ENCODE data around the gene NDRG2. TPM values are rescaled to one million over a fixed set of nuclear protein-coding genes. Genes with fewer than 3 reads are reported as not detected.

Gene NDRG2
- total RNA-seq, 1 donor from 2014 or later = 11.8 TPM

GRCh38 chr14:21071225-21072030, 46.6 kb upstream of the NDRG2 start:
- H3K4me3 Mint-ChIP-seq (ENCODE audit: unreplicated experiment) = peak overlapping the region; percentile 94
- Histone ChIP-seq H3K4me3 (ENCODE audit: insufficient read depth, low read depth, low read length) (peak overlapping the region; percentile 81), H3K9ac (ENCODE audit: low read length) (peak overlapping the region; percentile 98), H3K79me2 (ENCODE audit: insufficient read depth, low read length) (peaks cover 49% of the 10 kb centered on the region), H3K9me3 (ENCODE audit: insufficient read depth, low read depth, low read length) (no peaks in the 10 kb centered on the region), H3K27ac (ENCODE audit: low read depth, low read length) (peak overlapping the region; percentile 97), H3K4me2 (ENCODE audit: low read length) (peak overlapping the region; percentile 99), H3K4me1 (ENCODE audit: insufficient read depth, low read length) (peaks cover 32% of the 10 kb centered on the region), H3K27me3 (ENCODE audit: insufficient read depth, low read length) (no peaks in the 10 kb centered on the region), H4K20me1 (ENCODE audit: insufficient read depth, low read length) (peaks cover 45% of the 10 kb centered on the region), H3K36me3 (ENCODE audit: insufficient read depth, low read length) (peaks cover 26% of the 10 kb centered on the region), H2AFZ (ENCODE audit: low read depth, low read length) (peak overlapping the region; percentile 58)
- FAIRE-seq (no peak), DNase-seq (ENCODE audit: low read depth) (peak; percentile 94)
- H3K27ac Mint-ChIP-seq (ENCODE audit: unreplicated experiment) = peak overlapping the region; percentile 98
- TF ChIP-seq EZH2 (IDR thresholded peaks at IDR 0.05; ENCODE audit: insufficient read depth, low read length) = no peak
- no peak for TF ChIP-seq CTCF (IDR thresholded peaks at IDR 0.05; ENCODE audit: insufficient read depth, low read depth, low read length)
- peaks cover 21% of the 10 kb centered on the region for H3K36me3 Mint-ChIP-seq (ENCODE audit: low read depth, unreplicated experiment)
- peaks cover 29% of the 10 kb centered on the region for H3K4me1 Mint-ChIP-seq (ENCODE audit: low read depth, unreplicated experiment)
- no peaks in the 10 kb centered on the region for H3K9me3 Mint-ChIP-seq (ENCODE audit: unreplicated experiment)
- no peaks in the 10 kb centered on the region for H3K27me3 Mint-ChIP-seq (ENCODE audit: low read depth, unreplicated experiment)

- peak overlapping the region; percentile 99 for H3K4me2 ChIP-seq (ENCODE audit: low read length)
- no peak for FAIRE-seq
- H3K4me3 Mint-ChIP-seq (ENCODE audit: unreplicated experiment) = peak overlapping the region; percentile 94
- H3K4me1 ChIP-seq (ENCODE audit: insufficient read depth, low read length) = peaks cover 32% of the 10 kb centered on the region
- H2AFZ ChIP-seq (ENCODE audit: low read depth, low read length) = peak overlapping the region; percentile 58
- TF ChIP-seq EZH2 (IDR thresholded peaks at IDR 0.05; ENCODE audit: insufficient read depth, low read length) (no peak), CTCF (IDR thresholded peaks at IDR 0.05; ENCODE audit: insufficient read depth, low read depth, low read length) (no peak)
- H3K9me3 ChIP-seq (ENCODE audit: insufficient read depth, low read depth, low read length) = no peaks in the 10 kb centered on the region
- H3K4me3 ChIP-seq (ENCODE audit: insufficient read depth, low read depth, low read length) = peak overlapping the region; percentile 81
- no peaks in the 10 kb centered on the region for H3K27me3 ChIP-seq (ENCODE audit: insufficient read depth, low read length)
- H3K9me3 Mint-ChIP-seq (ENCODE audit: unreplicated experiment) = no peaks in the 10 kb centered on the region
- H3K36me3 Mint-ChIP-seq (ENCODE audit: low read depth, unreplicated experiment) = peaks cover 15% of the 10 kb centered on the region
- peaks cover 38% of the 10 kb centered on the region for H4K20me1 ChIP-seq (ENCODE audit: insufficient read depth, low read length)
- H3K27me3 Mint-ChIP-seq (ENCODE audit: low read depth, unreplicated experiment) = no peaks in the 10 kb centered on the region
- peaks cover 29% of the 10 kb centered on the region for H3K4me1 Mint-ChIP-seq (ENCODE audit: low read depth, unreplicated experiment)
- H3K79me2 ChIP-seq (ENCODE audit: insufficient read depth, low read length) = peaks cover 42% of the 10 kb centered on the region
- DNase-seq (ENCODE audit: low read depth) = peak; percentile 27
- H3K27ac Mint-ChIP-seq (ENCODE audit: unreplicated experiment) = peak overlapping the region; percentile 98
- H3K27ac ChIP-seq (ENCODE audit: low read depth, low read length) = peak overlapping the region; percentile 97
- peaks cover 19% of the 10 kb centered on the region for H3K36me3 ChIP-seq (ENCODE audit: insufficient read depth, low read length)
- peak overlapping the region; percentile 98 for H3K9ac ChIP-seq (ENCODE audit: low read length)
Measured at GRCh38 chr14:21070610-21071224, 45.9 kb upstream of the NDRG2 start.
